IPS DF 6.9 (cell line): ENCODE measurements around the gene SRPK2.
"Not testable (repeated sequence)": the region's sequence is repeated elsewhere in the genome, so short reads cannot be mapped to it uniquely, and the experiment has no call there.

ENCODE experiments used
- DNase-seq: peaks from one replicate; pipeline ENCODE4 v3.0.0-alpha.2; 2013; ENCODE audit warnings: low read depth, low spot score
- H3K27ac ChIP-seq: one replicate; pipeline ENCODE4 v1.5.1; 2013; ENCODE audit warnings: low read length, control low read depth
- H3K27me3 ChIP-seq: 2 replicates; pipeline ENCODE4 v1.6.1; 2013; ENCODE audit warnings: mild to moderate bottlenecking, low read length; ENCODE audit not compliant: control insufficient read depth, insufficient read depth
- H3K36me3 ChIP-seq: 2 replicates; pipeline ENCODE4 v1.6.1; 2013; ENCODE audit warnings: low read length; ENCODE audit not compliant: control insufficient read depth, insufficient read depth
- H3K4me1 ChIP-seq: 2 replicates; pipeline ENCODE4 v1.6.1; 2013; ENCODE audit warnings: low read length; ENCODE audit not compliant: control insufficient read depth, insufficient read depth
- H3K4me3 ChIP-seq: 2 replicates; pipeline ENCODE4 v1.5.1; 2013; ENCODE audit warnings: mild to moderate bottlenecking, low read length
- H3K9me3 ChIP-seq: 2 replicates; pipeline ENCODE4 v1.6.1; 2013; ENCODE audit warnings: low read length, inconsistent platforms; ENCODE audit not compliant: control insufficient read depth, insufficient read depth
- whole genome bisulfite sequencing: extraction: QIAGEN DNeasy Blood & Tissue Kit; methylation state at CpG from one replicate; pipeline ENCODE4 v1.1.7; 2013; ENCODE audit warnings: mixed read lengths, missing lambda C conversion rate; ENCODE audit not compliant: insufficient read length, insufficient coverage; 5-methylcytosine and 5-hydroxymethylcytosine counted together

The SRPK2 gene

DNA sequence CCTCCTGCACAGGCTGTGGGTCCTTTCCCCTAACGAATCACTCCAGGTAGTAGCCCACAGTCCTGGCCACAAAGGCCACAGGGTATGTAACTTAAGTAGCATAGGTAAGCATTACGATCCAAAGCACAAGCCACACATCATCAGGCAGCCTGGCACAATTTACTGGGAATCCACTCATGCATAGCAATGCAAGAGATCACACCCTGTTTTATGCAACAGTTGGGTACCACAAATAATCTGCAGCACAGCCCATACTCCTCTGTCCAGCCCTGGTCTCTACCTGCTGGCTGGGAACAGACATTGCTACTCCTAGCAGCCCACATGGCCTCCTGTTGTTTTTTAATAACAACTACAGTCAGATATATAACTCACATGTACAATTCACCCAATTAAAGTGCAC, 34.3 kb downstream of the SRPK2 start:
- no peak overlapping the region for H3K27ac ChIP-seq
- no peak overlapping the region for H3K4me3 ChIP-seq
- H3K4me1 ChIP-seq, result peaks cover 3% of the 10 kb centered on the region; the same call in 1 of the 2 replicates
- no CpG with 5 or more reads among the region's 2 CpGs for WGBS
- H3K36me3 ChIP-seq, result no peaks in the 10 kb centered on the region
- H3K27me3 ChIP-seq, result no peaks in the 10 kb centered on the region
- H3K9me3 ChIP-seq, result no peaks in the 10 kb centered on the region
- no peak for DNase-seq

DNA sequence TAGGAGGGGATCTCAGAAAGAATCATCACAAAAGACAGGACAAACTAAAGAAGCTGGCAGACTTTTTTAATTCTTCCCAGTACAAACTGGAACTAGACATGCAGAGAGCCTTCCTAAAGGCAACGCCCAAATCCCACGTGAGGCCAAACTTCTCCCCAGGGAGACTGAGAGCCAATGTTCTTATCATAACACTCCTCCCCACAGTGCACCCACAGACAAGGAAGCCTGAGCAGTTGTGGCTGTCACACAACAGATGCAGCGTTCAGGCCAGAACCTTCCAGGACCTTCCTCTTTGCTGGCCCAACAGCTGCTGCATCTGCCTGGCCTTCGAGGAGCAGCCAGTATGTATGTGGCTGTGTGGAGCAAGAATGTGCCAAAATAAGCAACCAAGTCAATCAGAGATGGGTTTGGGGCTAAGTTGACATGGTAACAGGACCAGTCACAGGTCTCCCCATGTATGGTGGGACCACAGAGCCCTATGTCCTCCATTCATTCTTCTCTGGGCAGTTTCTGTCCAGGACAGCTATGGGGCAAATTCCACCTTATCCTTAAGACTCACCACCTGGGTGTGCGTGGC, 34.9 kb downstream of the SRPK2 start:
- H3K4me1 ChIP-seq, result peaks cover 3% of the 10 kb centered on the region; the same call in 1 of the 2 replicates
- no peak for DNase-seq
- H3K27me3 ChIP-seq, result no peaks in the 10 kb centered on the region
- no peak overlapping the region for H3K27ac ChIP-seq
- no peak overlapping the region for H3K4me3 ChIP-seq
- no peaks in the 10 kb centered on the region for H3K9me3 ChIP-seq
- no CpG with 5 or more reads among the region's 5 CpGs for WGBS
- no peaks in the 10 kb centered on the region for H3K36me3 ChIP-seq

DNA sequence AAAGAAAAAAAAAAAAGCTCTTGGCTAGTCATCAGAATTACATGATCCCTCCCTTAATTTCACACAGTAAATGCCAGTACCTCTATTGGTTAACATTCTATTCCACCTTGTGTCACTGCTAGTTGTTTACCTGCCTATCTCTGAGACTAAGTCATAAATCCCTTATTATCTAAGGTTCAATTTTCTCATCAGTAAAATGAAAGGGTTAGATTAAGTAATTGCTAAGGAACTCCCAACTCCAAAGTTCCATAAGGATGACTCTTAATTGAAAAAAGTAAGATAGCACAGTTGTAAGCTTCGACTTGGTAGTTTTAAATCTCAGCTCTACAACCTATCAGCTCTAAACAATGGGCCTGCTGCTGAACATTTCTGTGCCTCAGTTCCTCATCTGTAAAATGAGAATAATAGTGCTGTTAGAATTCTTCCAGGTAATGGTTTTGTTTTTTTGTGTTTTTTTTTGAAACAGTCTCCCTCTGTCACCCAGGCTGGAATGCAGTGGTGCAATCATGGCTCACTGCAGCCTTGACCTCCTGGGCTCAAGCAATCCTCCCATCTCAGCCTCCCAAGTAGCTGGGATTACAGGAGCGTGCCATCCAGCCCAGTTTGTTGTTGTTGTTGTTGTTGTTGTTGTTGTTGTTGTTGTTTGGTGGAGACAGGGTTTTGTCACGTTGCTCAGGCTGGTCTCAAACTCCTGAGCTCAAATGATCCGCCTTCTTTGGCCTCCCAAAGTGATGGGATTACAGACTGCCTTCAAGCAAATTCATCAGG, 35.6 kb downstream of the SRPK2 start:
- no CpG with 5 or more reads among the region's 4 CpGs for WGBS
- peaks cover 2% of the 10 kb centered on the region; the same call in 1 of the 2 replicates for H3K4me1 ChIP-seq
- H3K27ac ChIP-seq, result no peak overlapping the region
- no peak overlapping the region for H3K4me3 ChIP-seq
- no peaks in the 10 kb centered on the region for H3K36me3 ChIP-seq
- no peaks in the 10 kb centered on the region for H3K27me3 ChIP-seq
- H3K9me3 ChIP-seq, result no peaks in the 10 kb centered on the region
- no peak for DNase-seq

DNA sequence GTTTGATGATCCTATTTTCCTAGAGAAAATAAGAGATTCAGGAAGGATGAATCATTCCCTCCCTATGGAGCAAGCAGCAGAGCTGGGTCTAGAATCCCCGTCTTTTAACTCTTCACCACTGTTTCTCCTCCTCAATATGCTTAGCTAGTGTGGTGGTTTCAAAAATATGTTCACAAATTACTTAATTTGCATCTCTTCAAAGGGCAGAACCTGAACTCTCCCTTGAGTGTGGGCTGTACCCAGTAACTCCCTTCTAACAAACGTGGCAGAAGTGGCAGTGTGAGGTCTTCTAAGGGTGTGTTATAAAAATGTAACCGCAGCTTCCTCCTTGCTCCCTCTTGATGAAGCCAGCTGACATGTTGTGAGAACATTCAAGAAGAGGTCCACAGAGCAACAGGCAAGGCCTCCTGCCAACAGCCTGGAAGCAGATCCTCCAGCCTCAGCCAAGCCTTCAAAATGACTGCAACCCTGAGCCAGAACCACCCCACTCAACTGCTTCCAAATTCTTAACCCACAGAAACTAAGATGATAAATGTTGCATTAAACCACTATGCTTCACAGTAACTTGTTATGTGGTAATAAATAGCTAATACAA, 36.6 kb downstream of the SRPK2 start:
- WGBS, result no CpG with 5 or more reads among the region's 3 CpGs
- H3K36me3 ChIP-seq, result no peaks in the 10 kb centered on the region
- no peak overlapping the region for H3K27ac ChIP-seq
- no peak overlapping the region for H3K4me3 ChIP-seq
- H3K9me3 ChIP-seq, result no peaks in the 10 kb centered on the region
- no peak for DNase-seq
- no peaks in the 10 kb centered on the region for H3K27me3 ChIP-seq
- peaks cover 2% of the 10 kb centered on the region; the same call in 1 of the 2 replicates for H3K4me1 ChIP-seq

DNA sequence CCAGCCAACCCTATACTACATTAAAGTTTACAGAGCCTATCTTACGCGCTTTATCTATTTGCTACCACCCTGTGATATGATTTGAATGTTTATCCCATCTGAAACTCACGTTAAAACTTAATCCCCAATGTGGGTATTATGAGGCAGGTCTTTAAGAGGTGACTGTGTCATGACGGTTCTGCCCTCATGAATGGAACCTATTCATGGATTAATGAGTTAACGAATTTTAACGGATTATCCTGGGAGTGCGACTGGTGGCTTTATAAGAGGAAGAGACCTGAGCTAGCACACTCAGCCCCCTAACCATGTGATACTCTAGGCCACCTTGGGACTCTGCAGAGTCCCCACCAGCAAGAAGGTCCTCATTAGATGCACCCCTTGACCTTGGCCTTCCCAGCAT, 37.8 kb downstream of the SRPK2 start:
- Histone ChIP-seq H3K36me3 (no peaks in the 10 kb centered on the region), H3K27ac (no peak overlapping the region), H3K4me3 (no peak overlapping the region), H3K9me3 (no peaks in the 10 kb centered on the region), H3K27me3 (no peaks in the 10 kb centered on the region), H3K4me1 (peaks cover 3% of the 10 kb centered on the region)
- no CpG with 5 or more reads among the region's 7 CpGs for WGBS
- no peak for DNase-seq

GRCh38 chr7:105348177-105348576, 40.5 kb downstream of the SRPK2 start:
- not testable (repeated sequence) for H3K4me3 ChIP-seq, DNase-seq, H3K9me3 ChIP-seq, H3K4me1 ChIP-seq, H3K36me3 ChIP-seq, H3K27me3 ChIP-seq, H3K27ac ChIP-seq
- no CpG with 5 or more reads among the region's 11 CpGs for WGBS

DNA sequence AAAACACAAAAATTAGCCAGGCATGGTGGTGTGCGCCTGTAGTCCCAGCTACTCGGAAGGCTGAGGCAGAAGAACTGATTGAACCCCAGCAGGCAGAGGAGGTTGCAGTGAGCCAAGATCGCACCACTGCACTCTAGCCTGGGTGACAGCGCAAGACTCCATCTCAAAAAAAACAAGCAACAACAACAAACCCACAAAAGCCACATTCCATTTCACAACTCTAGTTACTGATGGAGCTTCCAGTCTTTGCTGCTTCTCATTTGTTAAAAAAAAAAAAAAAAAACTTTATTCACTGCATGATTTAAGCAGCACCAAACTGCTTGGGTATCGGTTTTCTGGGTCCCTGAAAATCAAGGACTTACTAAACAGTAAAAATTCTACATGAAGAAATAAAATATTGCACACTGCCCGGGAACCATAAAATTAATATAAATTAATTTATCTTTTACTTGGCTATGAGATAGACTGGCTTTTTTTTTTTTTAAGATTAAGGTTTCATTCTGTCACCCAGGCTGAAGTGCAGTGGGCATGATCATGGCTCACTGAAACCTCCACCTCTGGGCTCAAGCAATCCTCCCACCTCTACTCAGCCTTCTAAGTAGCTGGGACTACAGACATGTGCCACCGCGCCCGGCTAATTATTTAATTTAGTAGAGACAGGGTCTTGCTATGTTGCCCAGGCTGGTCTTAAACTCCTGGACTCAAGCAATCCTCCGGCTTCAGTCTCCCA, 42.0 kb downstream of the SRPK2 start:
- DNase-seq, result no peak
- H3K27ac ChIP-seq, result no peak overlapping the region
- H3K4me3 ChIP-seq, result no peak overlapping the region
- WGBS, result no CpG with 5 or more reads among the region's 10 CpGs
- no peaks in the 10 kb centered on the region for H3K27me3 ChIP-seq
- peaks cover 2% of the 10 kb centered on the region for H3K4me1 ChIP-seq
- no peaks in the 10 kb centered on the region for H3K36me3 ChIP-seq
- H3K9me3 ChIP-seq, result no peaks in the 10 kb centered on the region

GRCh38 chr7:105346138-105346537, 42.6 kb downstream of the SRPK2 start:
- H3K9me3 ChIP-seq, result no peaks in the 10 kb centered on the region
- H3K27me3 ChIP-seq, result no peaks in the 10 kb centered on the region
- WGBS, result no CpG with 5 or more reads among the region's 2 CpGs
- DNase-seq, result no peak
- peaks cover 2% of the 10 kb centered on the region for H3K4me1 ChIP-seq
- H3K36me3 ChIP-seq, result no peaks in the 10 kb centered on the region
- no peak overlapping the region for H3K27ac ChIP-seq
- no peak overlapping the region for H3K4me3 ChIP-seq

DNA sequence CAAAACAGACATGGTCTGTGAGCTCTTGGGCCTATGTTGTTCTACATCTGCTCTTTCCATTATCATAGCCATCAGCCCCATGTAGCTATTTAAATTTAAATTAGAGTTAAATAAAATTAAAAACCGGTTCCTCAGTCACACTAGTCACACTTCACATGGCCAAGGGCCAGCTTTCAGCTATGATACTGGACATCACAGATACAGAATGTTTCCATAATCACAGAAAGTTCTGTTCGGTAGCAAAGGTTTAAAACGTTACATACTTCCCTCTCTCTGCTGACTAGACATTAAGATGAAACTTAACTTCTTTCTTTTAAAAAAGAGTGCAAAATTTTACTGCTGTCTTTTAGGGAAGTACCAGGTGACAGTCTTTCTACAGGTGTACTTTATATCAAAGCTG, 43.0 kb downstream of the SRPK2 start:
- Histone ChIP-seq H3K27me3 (no peaks in the 10 kb centered on the region), H3K27ac (no peak overlapping the region), H3K36me3 (no peaks in the 10 kb centered on the region), H3K9me3 (no peaks in the 10 kb centered on the region), H3K4me1 (peaks cover 2% of the 10 kb centered on the region), H3K4me3 (no peak overlapping the region)
- no peak for DNase-seq
- no CpG with 5 or more reads among the region's 3 CpGs for WGBS

DNA sequence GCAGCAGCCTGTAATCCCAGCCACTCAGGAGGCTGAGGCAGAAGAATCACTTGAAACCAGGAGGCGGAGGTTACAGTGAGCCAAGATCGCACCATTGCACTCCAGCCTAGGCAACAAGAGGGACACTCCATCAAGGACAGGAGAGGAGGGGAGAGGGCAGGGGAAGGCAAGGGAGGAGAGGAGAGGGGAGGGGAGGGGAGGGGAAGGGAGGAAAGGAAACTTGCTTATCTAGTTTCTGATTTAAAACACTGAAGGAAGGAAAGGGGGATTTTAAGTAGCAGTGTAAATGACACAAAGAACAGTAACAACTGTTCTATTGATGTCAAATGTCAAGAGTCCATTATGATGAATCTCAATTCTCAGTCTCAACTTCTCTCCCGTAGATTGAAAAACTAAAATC, 43.7 kb downstream of the SRPK2 start:
- no peaks in the 10 kb centered on the region for H3K9me3 ChIP-seq
- no CpG with 5 or more reads among the region's 3 CpGs for WGBS
- no peak for DNase-seq
- H3K4me1 ChIP-seq, result peaks cover 2% of the 10 kb centered on the region
- H3K27ac ChIP-seq, result no peak overlapping the region
- no peaks in the 10 kb centered on the region for H3K36me3 ChIP-seq
- no peaks in the 10 kb centered on the region for H3K27me3 ChIP-seq
- no peak overlapping the region for H3K4me3 ChIP-seq
